GM21367 (cell line): ENCODE results near the gene KRT40.

ENCODE experiments used
- ATAC-seq: cut with Tn5 transposase; IDR thresholded peaks from one replicate; pipeline ENCODE4 v1.9.1; 2021; ENCODE audit not compliant: unreplicated experiment

The KRT40 gene

GRCh38 chr17:40953881-40954280 lies 30.2 kb downstream of the KRT40 start:
- no peak for ATAC-seq

GRCh38 chr17:40952661-40953060 lies 31.5 kb downstream of the KRT40 start:
- ATAC-seq: no peak

- ATAC-seq: no peak
These were observed 32.0 kb downstream of the KRT40 start for GRCh38 chr17:40952154-40952553.

DNA sequence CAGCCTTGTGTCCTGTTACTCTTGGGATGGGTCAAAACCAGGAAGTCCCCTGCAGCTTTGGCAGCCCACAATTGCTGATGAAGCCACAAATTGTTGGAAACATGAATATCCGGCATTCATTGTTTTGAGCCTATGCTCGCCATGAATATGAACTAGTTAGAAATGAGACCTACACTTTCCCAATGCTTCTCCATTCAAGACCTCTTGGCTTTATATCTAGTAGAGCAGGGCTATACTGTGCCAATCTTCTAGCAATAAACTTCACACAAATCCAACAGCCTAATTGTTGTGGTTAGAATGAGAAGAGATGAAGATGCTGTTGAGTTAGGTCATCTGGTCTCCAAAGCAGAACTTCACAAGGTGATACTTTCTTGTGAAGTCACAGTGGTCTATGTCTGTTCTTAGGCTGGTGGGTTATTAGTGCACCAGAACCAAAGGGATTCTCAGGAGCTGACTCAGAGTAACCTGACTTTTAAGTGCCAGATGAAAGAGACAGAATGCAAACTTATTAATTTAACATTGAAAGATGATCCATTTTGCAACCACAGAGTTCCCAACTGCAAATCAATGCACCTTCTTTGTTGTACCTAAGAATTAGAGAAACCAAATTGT lies 33.0 kb downstream of the KRT40 start:
- no peak for ATAC-seq

- no peak for ATAC-seq
These were observed 34.0 kb downstream of the KRT40 start for GRCh38 chr17:40950176-40950575.

- ATAC-seq: no peak
These were observed 34.7 kb downstream of the KRT40 start for GRCh38 chr17:40949418-40949817.

- ATAC-seq: no peak
These were observed 36.2 kb downstream of the KRT40 start for GRCh38 chr17:40947929-40948328.

- ATAC-seq: no peak
These were observed 38.7 kb downstream of the KRT40 start for GRCh38 chr17:40945414-40945813.

DNA sequence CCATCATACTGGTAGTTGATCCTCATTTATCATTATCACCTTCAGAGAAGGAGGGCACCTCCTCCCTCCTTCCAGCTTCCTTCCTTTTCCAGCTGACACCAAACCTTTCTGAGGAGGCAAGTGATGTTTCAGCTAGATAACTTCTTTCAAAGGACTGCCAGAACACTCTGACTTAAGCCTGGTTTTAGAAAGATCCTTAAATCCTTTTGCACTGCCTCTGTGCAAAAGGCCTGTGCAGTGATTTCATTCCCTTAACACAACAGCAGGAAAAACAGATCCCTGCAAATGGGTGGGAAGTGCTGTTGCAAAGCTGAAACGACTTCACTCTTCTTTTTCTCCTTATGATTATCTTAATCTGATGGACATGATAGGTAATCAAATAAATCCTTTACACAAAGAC lies 39.6 kb downstream of the KRT40 start:
- no peak for ATAC-seq

DNA sequence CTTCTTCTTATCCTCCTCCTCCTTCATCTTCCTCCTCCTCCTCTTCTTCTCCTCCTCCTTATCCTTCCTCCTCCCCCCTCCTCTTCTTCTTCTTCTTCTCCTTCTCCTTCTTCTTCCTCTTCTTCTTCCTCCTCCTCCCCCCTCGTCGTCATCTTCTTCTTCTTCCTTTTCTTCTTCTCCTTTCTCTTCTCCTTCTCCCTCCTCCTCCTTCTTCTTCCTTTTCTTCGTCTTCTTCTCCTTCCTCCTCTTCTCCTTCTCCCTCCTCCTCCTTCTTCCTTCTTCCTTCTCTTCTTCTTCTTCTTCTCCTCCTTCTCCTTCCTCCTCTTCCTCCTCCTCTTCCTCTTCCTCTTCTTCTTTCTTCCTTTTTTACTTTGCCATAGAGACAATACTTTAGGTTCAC lies 41.6 kb downstream of the KRT40 start:
- ATAC-seq: no peak

DNA sequence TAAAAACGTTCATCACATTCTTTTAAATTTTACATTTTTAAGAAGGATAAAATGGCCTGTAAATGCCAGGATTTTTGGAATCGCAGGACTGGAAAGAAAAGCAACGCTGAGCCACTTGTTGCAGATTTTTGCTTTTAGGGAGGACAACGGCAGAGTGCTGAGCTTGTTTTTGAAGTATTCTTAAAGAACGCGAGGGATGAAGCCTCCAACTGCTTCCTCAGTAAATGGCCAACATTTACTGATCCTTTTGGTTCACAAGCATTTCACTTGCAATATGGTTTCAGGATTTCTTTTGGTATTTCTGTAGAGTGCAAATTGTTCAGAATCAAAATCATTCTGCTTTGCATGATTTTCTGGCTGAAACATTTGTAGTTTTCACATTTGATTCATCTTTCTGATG lies 43.9 kb downstream of the KRT40 start:
- no peak for ATAC-seq

GRCh38 chr17:40938981-40939380 lies 45.1 kb downstream of the KRT40 start:
- ATAC-seq: no peak

DNA sequence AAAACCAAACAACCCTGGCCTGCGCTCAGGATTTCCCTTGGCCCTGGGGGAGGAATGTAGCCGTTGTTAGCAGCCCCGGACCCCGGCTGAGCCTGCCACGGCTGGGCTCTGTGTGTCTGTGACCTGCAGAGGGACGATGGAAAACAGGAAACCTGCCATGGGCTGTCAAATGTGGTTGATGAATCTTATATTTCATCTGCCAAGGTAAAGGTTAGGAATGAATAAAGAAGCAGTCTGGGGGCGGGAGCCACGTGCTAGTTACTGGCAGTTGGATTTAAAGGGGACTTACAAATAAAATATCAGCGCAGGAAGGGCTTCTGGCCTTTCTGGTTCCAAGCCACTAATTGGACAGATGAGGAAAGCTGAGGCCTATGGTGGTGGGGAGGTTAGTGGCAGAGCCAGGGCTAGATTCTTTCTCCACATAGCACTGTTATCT lies 46.7 kb downstream of the KRT40 start, which contains the start of gene KRT23:
KRT23 (minus strand) TSS at position 263 of the 436 bp plus-strand sequence. CDS start 1,043 bp downstream, outside the sequence.
- no peak for ATAC-seq

DNA sequence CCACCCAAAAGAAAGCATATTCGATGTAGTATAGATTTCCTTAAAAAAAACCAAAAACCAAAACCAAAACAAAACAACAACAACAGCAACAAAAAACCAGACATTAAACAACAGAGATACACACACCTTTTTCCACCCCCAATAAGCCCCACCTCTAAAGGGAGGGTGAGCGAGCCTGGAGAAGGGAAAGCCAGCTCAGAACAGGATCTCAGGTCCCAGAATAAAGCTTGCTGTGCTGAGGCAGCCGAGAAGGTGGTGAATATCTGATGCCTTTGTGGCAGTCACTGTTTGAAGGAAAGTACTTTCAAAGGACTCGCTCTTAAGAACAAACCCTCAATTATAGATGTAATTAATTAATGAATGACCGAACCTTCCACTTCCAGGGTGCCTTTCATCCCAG lies 47.1 kb downstream of the KRT40 start:
- no peak for ATAC-seq

DNA sequence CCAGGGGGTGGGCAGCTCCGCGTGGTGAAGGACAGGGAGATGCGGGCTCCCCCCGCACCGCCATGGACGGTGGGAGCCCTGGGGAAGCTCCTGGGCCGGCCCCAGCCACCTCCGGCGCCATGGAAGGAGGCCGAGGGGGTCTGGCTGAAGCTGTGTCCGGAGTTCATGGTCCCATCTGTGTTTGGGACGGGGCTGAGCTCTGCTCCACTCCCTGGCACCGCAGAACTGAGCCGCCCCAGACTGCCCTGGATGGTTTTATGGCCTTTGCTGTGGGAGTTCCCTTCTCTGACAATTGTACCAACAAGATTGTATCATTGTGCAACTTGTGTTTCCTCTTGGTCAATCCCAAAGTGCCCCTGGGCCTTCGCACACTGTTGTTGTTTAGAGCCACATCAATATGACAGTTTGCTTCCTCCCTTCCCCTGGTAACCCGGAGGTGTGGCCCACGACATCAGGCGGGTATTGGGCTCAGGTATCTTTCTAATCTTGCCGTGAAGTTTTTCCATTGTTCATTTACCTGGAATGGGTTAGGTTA lies 47.6 kb downstream of the KRT40 start:
- no peak for ATAC-seq

- ATAC-seq: no peak
These were observed 48.5 kb downstream of the KRT40 start for GRCh38 chr17:40935624-40936023.

GRCh38 chr17:40932608-40933007 lies 51.5 kb downstream of the KRT40 start:
- ATAC-seq: no peak

- ATAC-seq: no peak
These were observed 52.8 kb downstream of the KRT40 start for GRCh38 chr17:40931311-40931710.
